K562 (cell line): ENCODE measurements around the gene PDLIM7. TPM values are rescaled to one million over a fixed set of nuclear protein-coding genes. Genes with fewer than 3 reads are reported as not detected.

Experiments
- BCL6 ChIP-seq: fragments of 250-450 bp; sonication (Bioruptor Pico); IDR thresholded peaks from 2 replicates; pipeline ENCODE4 v1.4.0; 2020
- DLX4 ChIP-seq: fragments of 250-450 bp; sonication (Bioruptor Pico); IDR thresholded peaks from 2 replicates; pipeline ENCODE4 v1.6.1; 2021; ENCODE audit warnings: mild to moderate bottlenecking
- E2F4 ChIP-seq: sonication (generic); formaldehyde crosslinking; IDR thresholded peaks from 2 replicates; pipeline ENCODE4 v1.8.0; 2022; ENCODE audit warnings: mild to moderate bottlenecking, low read depth, missing genetic modification reagents
- E2F8 ChIP-seq: fragments of 450-650 bp; IDR thresholded peaks from 2 replicates; pipeline ENCODE4 v1.7.1; 2018; ENCODE audit warnings: mild to moderate bottlenecking, low read depth; ENCODE audit not compliant: partially characterized antibody
- LCOR ChIP-seq: sonication (generic); formaldehyde crosslinking; IDR thresholded peaks from 2 replicates; pipeline ENCODE4 v1.8.0; 2022; ENCODE audit warnings: mild to moderate bottlenecking, missing genetic modification reagents
- MYNN ChIP-seq, 2 experiments: sonication (generic); formaldehyde crosslinking in 1 of 2; IDR thresholded peaks; 2 replicates each; pipeline versions ENCODE4 v1.5.0 to v1.6.1; 2016 to 2020; ENCODE audit warnings: antibody characterized with exemption in 1 of 2, missing genetic modification reagents in 1 of 2
- NFE2L1 ChIP-seq: fragments of 450-650 bp; IDR thresholded peaks from 2 replicates; pipeline ENCODE4 v1.6.1; 2016; ENCODE audit warnings: missing genetic modification characterization, low read depth, mild to moderate bottlenecking, missing compliant biosample characterization, moderate library complexity, borderline replicate concordance
- PML ChIP-seq: IDR thresholded peaks from 2 replicates; pipeline ENCODE4 v1.6.1; 2012; ENCODE audit warnings: low read length, inconsistent platforms
- POLR2A ChIP-seq: fragments of 450-650 bp; conservative IDR thresholded peaks from 2 replicates; pipeline ENCODE4 v1.6.1; 2016
- POLR2AphosphoS5 ChIP-seq: IDR thresholded peaks from 2 replicates; pipeline ENCODE4 v1.6.1; 2011; ENCODE audit warnings: mild to moderate bottlenecking, low read depth, low read length, moderate library complexity; ENCODE audit not compliant: control insufficient read depth, insufficient read depth
- POLR2B ChIP-seq: fragments of 450-650 bp; IDR thresholded peaks from 2 replicates; pipeline ENCODE4 v1.6.1; 2018; ENCODE audit warnings: low read depth; ENCODE audit not compliant: partially characterized antibody
- POLR2G ChIP-seq: fragments of 200-400 bp; formaldehyde crosslinking; IDR thresholded peaks from 2 replicates; pipeline ENCODE4 v1.6.1; 2017; ENCODE audit warnings: low read depth, mild to moderate bottlenecking, antibody characterized with exemption, low read length, moderate library complexity
- PTRF ChIP-seq: fragments of 450-650 bp; IDR thresholded peaks from 2 replicates; pipeline ENCODE4 v1.6.1; 2016; ENCODE audit warnings: mild to moderate bottlenecking, missing genetic modification characterization, missing compliant biosample characterization
- RFX5 ChIP-seq: IDR thresholded peaks from 2 replicates; pipeline ENCODE4 v1.6.1; 2011; ENCODE audit warnings: low read depth, mild to moderate bottlenecking, improper control_type of control experiment, low read length
- STAT6 ChIP-seq: sonication (generic); formaldehyde crosslinking; IDR thresholded peaks from 2 replicates; pipeline ENCODE4 v1.8.1; 2023; ENCODE audit warnings: mild to moderate bottlenecking, missing genetic modification reagents
- SUPT5H ChIP-seq: fragments of 450-650 bp; IDR thresholded peaks from 2 replicates; pipeline ENCODE4 v1.6.1; 2016
- TCF3 ChIP-seq: sonication (generic); formaldehyde crosslinking; IDR thresholded peaks from 2 replicates; pipeline ENCODE4 v1.4.0; 2020; ENCODE audit warnings: mild to moderate bottlenecking, missing genetic modification reagents
- ZBTB2 ChIP-seq: fragments of 450-650 bp; IDR thresholded peaks from 2 replicates; pipeline ENCODE4 v1.6.1; 2016; ENCODE audit warnings: antibody characterized with exemption
- ZNF197 ChIP-seq: fragments of 200-800 bp; sonication (Bioruptor generic); IDR thresholded peaks from 2 replicates; pipeline ENCODE4 v1.6.1; 2016; ENCODE audit warnings: low read depth, missing genetic modification characterization, missing compliant biosample characterization
- polyA plus RNA-seq, 8 experiments: library from polyadenylated mRNA; depleted of rRNA in 4 of 8; stranded (reverse) in 5 of 8; unstranded in 3 of 8; fragments of >200 nt; fragmentation: Nextera tagmentation in 2 of 8; fragmentation: Illumina TruSeq in 1 of 8; extraction: Ambion mirVana in 2 of 8; extraction: Trizol in 1 of 8; gene quantifications; 2 replicates each; pipeline versions ENCODE4 v1.2.1 to v1.2.3, GENCODE V29; 2011 to 2014; ENCODE audit warnings: inconsistent platforms in 1 of 8, missing spikeins in 1 of 8
- total RNA-seq, 7 experiments: library from RNA; depleted of rRNA in 6 of 7; stranded (reverse); fragments of >200 nt in 6 of 7; fragmentation: Illumina TruSeq in 2 of 7; extraction: Trizol in 2 of 7; gene quantifications; 2 replicates each; pipeline versions ENCODE4 v1.2.1 to v1.2.3, GENCODE V29; 2011 to 2021; ENCODE audit warnings: low replicate concordance in 1 of 7

The PDLIM7 gene
- total and polyA plus RNA-seq, 9 of the 15 experiments (the other 6 are each of a cell fraction or from before 2014, with no cell fraction given): 2.1 to 124 (median 32.6) TPM

GRCh38 chr5:177483994-177484901 lies 13.2 kb downstream of the PDLIM7 start (continued):
- TF ChIP-seq E2F8: peak; percentile 34
- peak; percentile 53 for TF ChIP-seq POLR2B
- TF ChIP-seq LCOR (CRISPR knock-in tag): 0 out of 2 replicates have a peak, but pooled peaks have one; percentile 21
- TF ChIP-seq NFE2L1 (tag): no peak
- TF ChIP-seq DLX4: no peak
- TF ChIP-seq ZNF197: no peak
- peak; percentile 46; the same call in 1 of the 2 replicates for TF ChIP-seq POLR2AphosphoS5
- no peak for TF ChIP-seq PTRF (tag)
- TF ChIP-seq TCF3: no peak
- TF ChIP-seq PML: peak; percentile 21; the same call in 1 of the 2 replicates
- TF ChIP-seq MYNN (IDR thresholded peaks at IDR 0.05): peak; percentile 9
- TF ChIP-seq MYNN (CRISPR knock-in tag; IDR thresholded peaks at IDR 0.05): no peak
- no peak for TF ChIP-seq STAT6 (CRISPR knock-in tag)
- TF ChIP-seq SUPT5H: peak; percentile 75
- peak; percentile 64 for TF ChIP-seq POLR2A
- TF ChIP-seq E2F4 (CRISPR knock-in tag): no peak
- TF ChIP-seq POLR2G: peak; percentile 56
- TF ChIP-seq BCL6 (CRISPR knock-in tag): no peak
- no peak for TF ChIP-seq ZBTB2
- TF ChIP-seq RFX5: no peak
